Breast epithelium (tissue), 3 donors: ENCODE data around the gene GPR148.

Source experiments
- POLR2A ChIP-seq: fragments of 450-650 bp; IDR thresholded peaks from one replicate; pipeline ENCODE4 v1.6.1; 2016; ENCODE audit warnings: antibody characterized with exemption, mild to moderate bottlenecking, moderate library complexity
- POLR2AphosphoS5 ChIP-seq, 3 donors: sonication (generic); formaldehyde crosslinking; IDR thresholded peaks; one replicate each; pipeline ENCODE4 v1.6.1; 2017; ENCODE audit warnings: antibody characterized with exemption in 3 of 3
- TF ChIP-seq, protein P1 (sequence below), 3 donors: fragments of 450-650 bp; IDR thresholded peaks; one replicate each; pipeline ENCODE4 v1.5.1; 2016 to 2017; ENCODE audit warnings: antibody characterized with exemption in 3 of 3, mild to moderate bottlenecking in 3 of 3, moderate library complexity in 3 of 3

DNA sequence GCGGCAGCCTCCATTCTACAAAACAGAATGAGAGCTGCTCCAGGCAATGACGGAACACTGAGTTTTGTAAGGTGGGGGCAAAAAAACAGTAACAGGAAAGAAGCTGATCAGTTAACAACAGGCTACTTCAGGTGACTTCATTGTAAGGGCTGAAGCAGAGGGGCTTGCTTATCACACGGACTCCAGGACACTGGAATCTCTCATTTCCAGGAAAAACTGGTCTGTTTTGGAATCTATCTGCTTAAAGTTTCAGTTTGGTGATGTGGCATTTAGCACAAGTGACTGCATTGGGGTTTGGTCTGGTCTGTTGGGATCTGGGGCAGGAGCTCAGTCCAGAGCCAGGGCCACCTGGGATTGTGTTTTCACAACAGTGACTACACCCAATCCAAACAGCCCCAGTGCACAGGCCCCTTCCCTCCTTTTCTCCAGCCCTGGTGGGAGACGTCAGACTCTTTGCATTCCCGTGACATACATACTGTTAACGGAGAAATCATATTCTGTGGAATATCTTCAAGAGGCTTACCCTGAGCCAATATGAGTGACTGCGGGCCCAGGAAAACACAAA is 40.6 kb downstream of the GPR148 start:
- TF ChIP-seq, protein P1, sequence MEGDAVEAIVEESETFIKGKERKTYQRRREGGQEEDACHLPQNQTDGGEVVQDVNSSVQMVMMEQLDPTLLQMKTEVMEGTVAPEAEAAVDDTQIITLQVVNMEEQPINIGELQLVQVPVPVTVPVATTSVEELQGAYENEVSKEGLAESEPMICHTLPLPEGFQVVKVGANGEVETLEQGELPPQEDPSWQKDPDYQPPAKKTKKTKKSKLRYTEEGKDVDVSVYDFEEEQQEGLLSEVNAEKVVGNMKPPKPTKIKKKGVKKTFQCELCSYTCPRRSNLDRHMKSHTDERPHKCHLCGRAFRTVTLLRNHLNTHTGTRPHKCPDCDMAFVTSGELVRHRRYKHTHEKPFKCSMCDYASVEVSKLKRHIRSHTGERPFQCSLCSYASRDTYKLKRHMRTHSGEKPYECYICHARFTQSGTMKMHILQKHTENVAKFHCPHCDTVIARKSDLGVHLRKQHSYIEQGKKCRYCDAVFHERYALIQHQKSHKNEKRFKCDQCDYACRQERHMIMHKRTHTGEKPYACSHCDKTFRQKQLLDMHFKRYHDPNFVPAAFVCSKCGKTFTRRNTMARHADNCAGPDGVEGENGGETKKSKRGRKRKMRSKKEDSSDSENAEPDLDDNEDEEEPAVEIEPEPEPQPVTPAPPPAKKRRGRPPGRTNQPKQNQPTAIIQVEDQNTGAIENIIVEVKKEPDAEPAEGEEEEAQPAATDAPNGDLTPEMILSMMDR (IDR thresholded peaks at IDR 0.05), result no peak
- no peak for TF ChIP-seq POLR2AphosphoS5 (IDR thresholded peaks at IDR 0.05)
- TF ChIP-seq POLR2A, result no peak
